Stimulated activated CD4-positive, alpha-beta T cell treated with anti-CD3 and anti-CD28 coated beads, Interleukin-15, amount 100 ng/mL, for 1 hour (primary cell): ENCODE data around the gene RCVRN.

ENCODE experiments used
- DNase-seq, 2 donors: peaks; one replicate each; pipeline ENCODE4 v3.0.0-alpha.2; 2020; ENCODE audit warnings: low read depth in 1 of 2, low spot score in 1 of 2

RCVRN gene

DNA sequence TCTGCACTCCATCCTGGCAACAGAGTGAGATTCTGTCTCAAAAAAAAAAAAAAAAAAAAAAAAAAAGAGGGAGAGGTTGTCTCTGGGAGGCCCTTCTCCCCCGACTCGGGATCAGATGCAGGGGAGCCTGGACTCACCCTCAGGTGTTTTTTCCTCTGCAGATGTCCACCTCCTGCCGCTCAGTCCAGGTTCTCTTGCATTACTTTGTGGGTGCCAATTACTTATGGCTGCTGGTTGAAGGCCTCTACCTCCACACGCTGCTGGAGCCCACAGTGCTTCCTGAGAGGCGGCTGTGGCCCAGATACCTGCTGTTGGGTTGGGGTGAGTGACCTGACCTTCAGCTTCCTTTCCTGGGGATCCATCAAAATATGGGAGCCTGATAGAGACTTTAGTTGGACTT, 45.3 kb downstream of the RCVRN start:
- no peak for DNase-seq

DNA sequence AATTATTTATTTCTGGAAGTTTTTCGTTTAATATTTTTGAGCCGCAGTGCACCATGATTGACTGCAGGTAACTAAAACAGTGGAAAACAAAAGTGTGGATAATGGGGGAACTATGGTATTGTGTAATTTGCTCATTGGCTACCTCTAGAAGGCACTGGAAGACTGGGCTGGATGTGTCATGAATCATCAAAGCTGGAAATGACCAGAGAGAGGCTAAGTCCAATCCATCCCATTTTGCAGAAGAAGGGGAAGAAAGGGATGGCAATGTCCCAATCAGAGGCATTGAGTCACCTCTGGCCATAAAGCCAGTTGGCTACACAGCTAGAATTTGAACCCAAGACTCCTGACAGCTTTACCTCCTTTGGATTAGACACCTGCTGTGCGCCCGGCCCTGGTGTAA, 50.0 kb downstream of the RCVRN start:
- DNase-seq, result no peak

GRCh38 chr17:9854255-9854654, 50.8 kb downstream of the RCVRN start:
- no peak for DNase-seq

GRCh38 chr17:9850151-9850550, 54.9 kb downstream of the RCVRN start:
- no peak for DNase-seq
